Tibial artery (tissue), 4 donors: Measurements from ENCODE around the gene BLOC1S5.

ENCODE experiments used
- DNase-seq, 2 donors: peaks; one replicate each; pipeline ENCODE4 v3.0.0-alpha.2; 2019
- H3K27ac ChIP-seq, 2 donors: fragments of 200-600 bp; sonication (generic) in 1 of 2; 1 replicate in 1 of 2; 2 replicates in 1 of 2; pipeline ENCODE4 v1.5.1; 2018 to 2019; ENCODE audit warnings: mild to moderate bottlenecking in 1 of 2
- H3K27me3 ChIP-seq, 2 donors: fragments of 200-600 bp; sonication (generic) in 1 of 2; one replicate each; pipeline versions ENCODE4 v1.5.1 to v1.6.0; 2016 to 2019
- H3K36me3 ChIP-seq, 3 donors: fragments of 200-600 bp; sonication (generic) in 2 of 3; one replicate each; pipeline ENCODE4 v1.5.1; 2016 to 2019; ENCODE audit warnings: mild to moderate bottlenecking in 2 of 3
- H3K4me1 ChIP-seq, 4 donors: fragments of 200-600 bp; sonication (generic) in 2 of 4; 1 replicate in 3 of 4; 2 replicates in 1 of 4; pipeline ENCODE4 v1.5.1; 2016 to 2019
- H3K4me3 ChIP-seq, 2 donors: fragments of 200-600 bp; sonication (generic) in 1 of 2; 1 replicate in 1 of 2; 2 replicates in 1 of 2; pipeline ENCODE4 v1.5.1; 2018 to 2019; ENCODE audit warnings: mild to moderate bottlenecking in 2 of 2
- H3K9me3 ChIP-seq, 3 donors: fragments of 200-600 bp; sonication (generic) in 1 of 3; one replicate each; pipeline ENCODE4 v1.5.1; 2016 to 2019
- CTCF ChIP-seq, 2 experiments: fragments of 200-600 bp in 1 of 2; fragments of 450-650 bp in 1 of 2; IDR thresholded peaks; one replicate each; pipeline ENCODE4 v1.5.1; 2017 to 2019; ENCODE audit warnings: antibody characterized with exemption in 2 of 2, mild to moderate bottlenecking in 1 of 2, moderate library complexity in 1 of 2
- intact Hi-C: fragments of 100-400 bp; cut with DNase I; formaldehyde crosslinking; loops from one replicate; pipeline ENCODE4 v1.15.0; 2023; ENCODE audit warnings: low total_unique reads

The BLOC1S5 gene

GRCh38 chr6:7975764-7976146, 88.4 kb downstream of the BLOC1S5 start:
- intact Hi-C loops: no loop called here
- TF ChIP-seq CTCF (IDR thresholded peaks at IDR 0.05): no peak
- peak in 1 of 2 donors; percentile 22 for DNase-seq

GRCh38 chr6:7974938-7975763, 89.0 kb downstream of the BLOC1S5 start:
- H3K4me3 ChIP-seq: no peak overlapping the region
- TF ChIP-seq CTCF (IDR thresholded peaks at IDR 0.05): no peak
- H3K9me3 ChIP-seq: no peaks in the 10 kb centered on the region
- H3K36me3 ChIP-seq: no peaks in the 10 kb centered on the region
- H3K27ac ChIP-seq: no peak overlapping the region
- DNase-seq: peak; percentile 79 to 85
- H3K4me1 ChIP-seq: peaks cover 0 to 7% (median 3%) of the 10 kb centered on the region in 4 donors
- no peaks in the 10 kb centered on the region for H3K27me3 ChIP-seq
- intact Hi-C loops: no loop called here

More at GRCh38 chr6:7975764-7976146, 88.4 kb downstream of the BLOC1S5 start:
- no peak overlapping the region for H3K4me3 ChIP-seq
- no peaks in the 10 kb centered on the region for H3K9me3 ChIP-seq
- H3K27me3 ChIP-seq: no peaks in the 10 kb centered on the region
- H3K36me3 ChIP-seq: no peaks in the 10 kb centered on the region
- peaks cover 0 to 7% (median 3%) of the 10 kb centered on the region in 4 donors for H3K4me1 ChIP-seq
- H3K27ac ChIP-seq: no peak overlapping the region

- no peak overlapping the region for H3K4me3 ChIP-seq
- no peaks in the 10 kb centered on the region for H3K36me3 ChIP-seq
- no peak for DNase-seq
- H3K9me3 ChIP-seq: no peaks in the 10 kb centered on the region
- intact Hi-C loops: no loop called here
- H3K27ac ChIP-seq: no peak overlapping the region
- H3K27me3 ChIP-seq: no peaks in the 10 kb centered on the region
- peaks cover 0 to 7% (median 3%) of the 10 kb centered on the region in 4 donors for H3K4me1 ChIP-seq
- TF ChIP-seq CTCF (IDR thresholded peaks at IDR 0.05): no peak
These were observed 89.6 kb downstream of the BLOC1S5 start for GRCh38 chr6:7974565-7974937.

GRCh38 chr6:7973584-7973983, 90.6 kb downstream of the BLOC1S5 start:
- TF ChIP-seq CTCF (IDR thresholded peaks at IDR 0.05): no peak
- H3K4me3 ChIP-seq: no peak overlapping the region
- no peak overlapping the region for H3K27ac ChIP-seq
- no peaks in the 10 kb centered on the region for H3K36me3 ChIP-seq
- no peak for DNase-seq
- no peaks in the 10 kb centered on the region for H3K9me3 ChIP-seq
- no peaks in the 10 kb centered on the region for H3K27me3 ChIP-seq
- H3K4me1 ChIP-seq: peaks cover 0 to 7% (median 3%) of the 10 kb centered on the region in 4 donors
- intact Hi-C loops: no loop called here

- TF ChIP-seq CTCF (IDR thresholded peaks at IDR 0.05): no peak
These were observed 92.7 kb downstream of the BLOC1S5 start for GRCh38 chr6:7971499-7971898.

More at GRCh38 chr6:7971499-7971898, 92.7 kb downstream of the BLOC1S5 start:
- H3K4me3 ChIP-seq: no peak overlapping the region
- intact Hi-C loops: no loop called here
- peaks cover 0 to 7% (median 3%) of the 10 kb centered on the region in 4 donors for H3K4me1 ChIP-seq
- no peaks in the 10 kb centered on the region for H3K27me3 ChIP-seq
- no peaks in the 10 kb centered on the region for H3K9me3 ChIP-seq
- no peaks in the 10 kb centered on the region for H3K36me3 ChIP-seq
- no peak for DNase-seq
- H3K27ac ChIP-seq: no peak overlapping the region
